Fibroblast of lung (primary cell): ENCODE measurements around the gene NCOA7. TPM values are rescaled to one million over a fixed set of nuclear protein-coding genes. Genes with fewer than 3 reads are reported as not detected.

Experiments
- DNase-seq, 2 donors: peaks; one replicate each; pipeline versions ENCODE4 v3.0.0 to v3.0.0-alpha.2; 2010; ENCODE audit warnings: low read depth in 2 of 2
- H2AFZ ChIP-seq: 2 replicates; pipeline ENCODE4 v1.5.1; 2012; ENCODE audit warnings: low read length, control low read depth, inconsistent platforms
- H3K27ac ChIP-seq: 2 replicates; pipeline ENCODE4 v1.5.1; 2011; ENCODE audit warnings: low read length, control low read depth; ENCODE audit not compliant: insufficient read depth
- H3K27me3 ChIP-seq: 2 replicates; pipeline ENCODE4 v1.5.1; 2011; ENCODE audit warnings: mild to moderate bottlenecking, low read length; ENCODE audit not compliant: control insufficient read depth, insufficient read depth
- H3K36me3 ChIP-seq: 2 replicates; pipeline ENCODE4 v1.5.1; 2011; ENCODE audit warnings: low read length; ENCODE audit not compliant: control insufficient read depth, insufficient read depth
- H3K4me1 ChIP-seq: 2 replicates; pipeline ENCODE4 v1.5.1; 2011; ENCODE audit warnings: low read length; ENCODE audit not compliant: control insufficient read depth, insufficient read depth; ENCODE audit errors: extremely low read depth
- H3K4me2 ChIP-seq: 2 replicates; pipeline ENCODE4 v1.5.1; 2011; ENCODE audit warnings: low read length, control low read depth; ENCODE audit not compliant: insufficient read depth; ENCODE audit errors: extremely low read depth
- H3K4me3 ChIP-seq, 4 experiments: fragments of 200-600 bp in 1 of 4; sonication (generic) in 1 of 4; replicated peaks in 1 of 4; 2 replicates each; pipeline ENCODE4 v1.5.1; 2011 to 2016; ENCODE audit warnings: low read length in 4 of 4, low read depth in 3 of 4, mild to moderate bottlenecking in 3 of 4, control low read depth in 2 of 4, inconsistent platforms in 1 of 4, mixed read lengths in 1 of 4; ENCODE audit not compliant: insufficient read depth in 1 of 4; ENCODE audit errors: control extremely low read depth in 1 of 4
- H3K79me2 ChIP-seq: 2 replicates; pipeline ENCODE4 v1.5.1; 2012; ENCODE audit warnings: mild to moderate bottlenecking, low read length, inconsistent platforms; ENCODE audit not compliant: control insufficient read depth, insufficient read depth
- H3K9ac ChIP-seq: 2 replicates; pipeline ENCODE4 v1.5.1; 2011; ENCODE audit warnings: mild to moderate bottlenecking, low read length, control low read depth; ENCODE audit not compliant: insufficient read depth
- H3K9me3 ChIP-seq: 2 replicates; pipeline ENCODE4 v1.5.1; 2012; ENCODE audit warnings: low read depth, low read length; ENCODE audit not compliant: control insufficient read depth, insufficient read depth
- H4K20me1 ChIP-seq: 2 replicates; pipeline ENCODE4 v1.5.1; 2011; ENCODE audit warnings: low read length; ENCODE audit not compliant: control insufficient read depth, insufficient read depth; ENCODE audit errors: extremely low read depth
- CTCF ChIP-seq, 2 donors: IDR thresholded peaks in 1 of 2; conservative IDR thresholded peaks in 1 of 2; 1 replicate in 1 of 2; 2 replicates in 1 of 2; pipeline ENCODE4 v1.5.1; 2011 to 2012; ENCODE audit warnings: low read length in 2 of 2, control low read depth in 1 of 2, inconsistent platforms in 1 of 2, low read depth in 1 of 2, mild to moderate bottlenecking in 1 of 2
- EZH2 ChIP-seq: IDR thresholded peaks from 2 replicates; pipeline ENCODE4 v1.5.1; 2012; ENCODE audit warnings: low read length, control low read depth, mild to moderate bottlenecking; ENCODE audit errors: missing control alignments
- polyA plus RNA-seq, 2 donors: library from polyadenylated mRNA; depleted of rRNA in 1 of 2; stranded (reverse) in 1 of 2; unstranded in 1 of 2; fragments of >200 nt; gene quantifications; 2 replicates each; pipeline ENCODE4 v1.2.1, GENCODE V29; 2011 to 2012; ENCODE audit warnings: missing spikeins in 1 of 2
- total RNA-seq: library from RNA; depleted of rRNA; stranded (reverse); fragments of >200 nt; gene quantifications from 2 replicates; pipeline ENCODE4 v1.2.1, GENCODE V29; 2014

The NCOA7 gene
- total and polyA plus RNA-seq, 2 donors (not counting 1 experiment from before 2014, with no cell fraction given), result 13.7 to 49.9 TPM

DNA sequence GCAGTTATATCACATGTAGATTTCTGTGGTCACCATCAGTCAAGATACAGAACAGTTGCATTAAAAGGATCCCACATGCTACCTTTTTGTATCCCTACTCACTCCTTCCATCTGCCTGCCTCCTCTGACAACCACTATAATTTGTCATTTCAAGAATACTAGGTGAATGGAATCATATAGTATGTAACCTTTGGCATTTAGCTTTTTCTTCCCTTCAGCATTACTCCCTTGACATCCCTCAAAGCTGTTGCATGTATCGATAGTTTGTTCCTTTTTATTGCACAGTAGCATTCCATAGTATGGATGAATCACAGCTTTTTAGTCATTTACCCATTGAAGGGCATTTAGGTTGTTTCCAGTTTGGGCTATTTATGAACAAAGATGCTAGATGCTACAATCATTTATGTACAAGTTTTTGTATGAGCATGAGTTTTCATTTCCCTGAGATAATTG lies 26.1 kb downstream of the NCOA7 start:
- H3K4me1 ChIP-seq, result peaks cover 7% of the 10 kb centered on the region
- H3K9me3 ChIP-seq, result no peaks in the 10 kb centered on the region
- no peak overlapping the region for H3K27ac ChIP-seq
- H3K4me3 ChIP-seq, result no peak overlapping the region
- no peak overlapping the region for H3K4me2 ChIP-seq
- H2AFZ ChIP-seq, result no peak overlapping the region
- no peak for DNase-seq
- no peaks in the 10 kb centered on the region for H3K79me2 ChIP-seq
- H3K27me3 ChIP-seq, result no peaks in the 10 kb centered on the region
- no peak for TF ChIP-seq EZH2
- TF ChIP-seq CTCF (conservative IDR thresholded peaks at IDR 0.05 in 1 of 2, IDR thresholded peaks at IDR 0.05 in 1 of 2; ENCODE audit: low read depth in 1 of 2, low read length in 2 of 2), result no peak
- H4K20me1 ChIP-seq, result no peaks in the 10 kb centered on the region
- H3K36me3 ChIP-seq, result no peaks in the 10 kb centered on the region
- no peak overlapping the region for H3K9ac ChIP-seq

- no peak overlapping the region for H3K27ac ChIP-seq
Observed at GRCh38 chr6:125818225-125818657, 27.5 kb downstream of the NCOA7 start.

GRCh38 chr6:125818772-125819260 lies 28.1 kb downstream of the NCOA7 start:
- H3K9ac ChIP-seq, result no peak overlapping the region
- H4K20me1 ChIP-seq, result no peaks in the 10 kb centered on the region
- H3K27me3 ChIP-seq, result no peaks in the 10 kb centered on the region
- no peak overlapping the region for H3K27ac ChIP-seq
- H3K4me2 ChIP-seq, result peak overlapping the region; percentile 39
- TF ChIP-seq EZH2 (no peak), CTCF (conservative IDR thresholded peaks at IDR 0.05 in 1 of 2, IDR thresholded peaks at IDR 0.05 in 1 of 2; ENCODE audit: low read depth in 1 of 2, low read length in 2 of 2) (no peak)
- H2AFZ ChIP-seq, result no peak overlapping the region
- H3K79me2 ChIP-seq, result no peaks in the 10 kb centered on the region
- H3K9me3 ChIP-seq, result no peaks in the 10 kb centered on the region
- peak in 1 of 2 donors; percentile 40 for DNase-seq
- no peak overlapping the region for H3K4me3 ChIP-seq
- no peaks in the 10 kb centered on the region for H3K36me3 ChIP-seq
- H3K4me1 ChIP-seq, result peaks cover 3% of the 10 kb centered on the region

More at GRCh38 chr6:125818225-125818657, 27.5 kb downstream of the NCOA7 start:
- Histone ChIP-seq H3K4me1 (peaks cover 3% of the 10 kb centered on the region), H4K20me1 (no peaks in the 10 kb centered on the region), H2AFZ (no peak overlapping the region), H3K4me2 (peak overlapping the region; percentile 39), H3K9me3 (no peaks in the 10 kb centered on the region), H3K4me3 (no peak overlapping the region), H3K27me3 (no peaks in the 10 kb centered on the region), H3K36me3 (no peaks in the 10 kb centered on the region), H3K9ac (no peak overlapping the region), H3K79me2 (no peaks in the 10 kb centered on the region)
- TF ChIP-seq CTCF (conservative IDR thresholded peaks at IDR 0.05 in 1 of 2, IDR thresholded peaks at IDR 0.05 in 1 of 2; ENCODE audit: low read depth in 1 of 2, low read length in 2 of 2) (no peak), EZH2 (no peak)
- DNase-seq, result no peak
